ENCODE measurements around the gene GARS1.

- TF ChIP-seq REST (tag by site-specific recombination; IDR thresholded peaks at IDR 0.05) (no peak), ZNF501 (tag by site-specific recombination; IDR thresholded peaks at IDR 0.05) (no peak)
Measured at GRCh38 chr7:30567081-30567480, 27.6 kb upstream of the GARS1 start.
